Vagina (tissue), 2 donors: ENCODE data around the gene RAP1A. TPM values are rescaled to one million over a fixed set of nuclear protein-coding genes. Genes with fewer than 3 reads are reported as not detected.

ENCODE experiments used
- DNase-seq, 2 donors: peaks; one replicate each; pipeline ENCODE4 v3.0.0-alpha.2; 2017; ENCODE audit errors: extremely low spot score in 2 of 2
- H3K27ac ChIP-seq: fragments of 200-600 bp; sonication (generic); one replicate; pipeline ENCODE4 v1.5.1; 2019
- H3K27me3 ChIP-seq: fragments of 200-600 bp; sonication (generic); one replicate; pipeline ENCODE4 v1.5.1; 2019
- H3K36me3 ChIP-seq, 2 donors: fragments of 200-600 bp; sonication (generic); one replicate each; pipeline ENCODE4 v1.5.1; 2017 to 2019
- H3K4me1 ChIP-seq: fragments of 200-600 bp; sonication (generic); one replicate; pipeline ENCODE4 v1.5.1; 2019
- H3K4me3 ChIP-seq, 2 donors: fragments of 200-600 bp; sonication (generic); 1 replicate in 1 of 2; 2 replicates in 1 of 2; pipeline ENCODE4 v1.5.1; 2016 to 2019
- H3K9me3 ChIP-seq: fragments of 200-600 bp; sonication (generic); one replicate; pipeline ENCODE4 v1.5.1; 2019
- CTCF ChIP-seq, 3 experiments: fragments of 450-650 bp in 2 of 3; fragments of 200-600 bp in 1 of 3; sonication (generic) in 1 of 3; IDR thresholded peaks; one replicate each; pipeline ENCODE4 v1.5.1; 2017 to 2019; ENCODE audit warnings: antibody characterized with exemption in 3 of 3, mild to moderate bottlenecking in 2 of 3, moderate library complexity in 2 of 3
- POLR2A ChIP-seq, 2 donors: fragments of 450-650 bp; IDR thresholded peaks; one replicate each; pipeline ENCODE4 v1.6.1; 2017; ENCODE audit warnings: antibody characterized with exemption in 2 of 2, mild to moderate bottlenecking in 2 of 2, moderate library complexity in 2 of 2
- POLR2AphosphoS5 ChIP-seq, 2 donors: sonication (generic); formaldehyde crosslinking; IDR thresholded peaks; one replicate each; pipeline ENCODE4 v1.9.0; 2017; ENCODE audit warnings: antibody characterized with exemption in 2 of 2, mild to moderate bottlenecking in 2 of 2, low read depth in 1 of 2; ENCODE audit not compliant: insufficient read depth in 1 of 2
- intact Hi-C: fragments of 100-400 bp; cut with DNase I; formaldehyde crosslinking; loops from one replicate; pipeline ENCODE4 v1.15.1; 2023
- total RNA-seq: library from RNA; depleted of rRNA; stranded (reverse); fragments of >200 nt; gene quantifications from one replicate; pipeline ENCODE4 v1.2.3, GENCODE V29; 2016

The RAP1A gene
- 52.5 TPM for total RNA-seq

- Histone ChIP-seq H3K4me1 (peaks cover 47% of the 10 kb centered on the region), H3K4me3 (peak within 1 kb of the TSS; percentile 77), H3K27me3 (no peaks in the 10 kb centered on the region), H3K27ac (peak within 1 kb of the TSS; percentile 90), H3K9me3 (no peaks in the 10 kb centered on the region), H3K36me3 (no peaks in the 10 kb centered on the region)
- intact Hi-C loops: no loop called here
- DNase-seq: peak in 1 of 2 donors; percentile 94
- TF ChIP-seq CTCF (IDR thresholded peaks at IDR 0.05) (no peak), POLR2AphosphoS5 (IDR thresholded peaks at IDR 0.05; ENCODE audit: insufficient read depth in 1 of 2, low read depth in 1 of 2) (peak; percentile 54 to 63), POLR2A (IDR thresholded peaks at IDR 0.05) (peak in 1 of 2 donors; percentile 54)
Observed at GRCh38 chr1:111619635-111620440, at the start of gene RAP1A. RAP1A (plus strand) TSS chr1:111619789; CDS start chr1:111691361, 71,572 bp downstream.

DNA sequence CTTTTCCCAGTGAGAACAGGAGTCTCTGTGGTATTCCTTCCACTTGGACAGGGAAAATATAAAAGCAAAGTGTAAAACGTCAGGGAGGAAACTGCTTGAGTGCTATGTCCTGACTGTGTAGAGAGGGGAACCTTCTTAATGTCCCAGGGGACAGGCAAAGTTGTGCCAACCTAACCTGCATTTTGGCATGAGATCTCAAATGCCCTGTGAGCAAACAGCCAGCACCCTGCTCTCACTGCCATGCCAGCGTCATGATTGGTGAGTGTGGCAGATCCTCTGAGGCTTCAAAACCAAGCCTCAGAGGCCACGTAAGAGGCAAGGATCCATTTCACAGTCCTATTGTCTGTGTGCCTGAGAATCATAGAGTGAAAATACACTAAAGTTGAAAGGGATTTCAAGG, 49.7 kb upstream of the RAP1A start:
- DNase-seq: no peak
- Histone ChIP-seq H3K27ac (no peak overlapping the region), H3K27me3 (no peaks in the 10 kb centered on the region), H3K9me3 (no peaks in the 10 kb centered on the region), H3K4me3 (no peak overlapping the region), H3K4me1 (peaks cover 7% of the 10 kb centered on the region), H3K36me3 (no peaks in the 10 kb centered on the region)
- TF ChIP-seq CTCF (IDR thresholded peaks at IDR 0.05): no peak
- no peak for TF ChIP-seq POLR2AphosphoS5 (IDR thresholded peaks at IDR 0.05; ENCODE audit: insufficient read depth in 1 of 2, low read depth in 1 of 2)
- no peak for TF ChIP-seq POLR2A (IDR thresholded peaks at IDR 0.05)
- intact Hi-C loops: no loop called here

- Histone ChIP-seq H3K27ac (no peak overlapping the region), H3K4me1 (peaks cover 7% of the 10 kb centered on the region), H3K36me3 (no peaks in the 10 kb centered on the region), H3K27me3 (no peaks in the 10 kb centered on the region), H3K4me3 (no peak overlapping the region), H3K9me3 (no peaks in the 10 kb centered on the region)
- TF ChIP-seq POLR2AphosphoS5 (IDR thresholded peaks at IDR 0.05; ENCODE audit: insufficient read depth in 1 of 2, low read depth in 1 of 2) (no peak), POLR2A (IDR thresholded peaks at IDR 0.05) (no peak), CTCF (IDR thresholded peaks at IDR 0.05) (no peak)
- DNase-seq: no peak
- intact Hi-C loops: no loop called here
Observed at GRCh38 chr1:111570781-111571181, 48.8 kb upstream of the RAP1A start.

DNA sequence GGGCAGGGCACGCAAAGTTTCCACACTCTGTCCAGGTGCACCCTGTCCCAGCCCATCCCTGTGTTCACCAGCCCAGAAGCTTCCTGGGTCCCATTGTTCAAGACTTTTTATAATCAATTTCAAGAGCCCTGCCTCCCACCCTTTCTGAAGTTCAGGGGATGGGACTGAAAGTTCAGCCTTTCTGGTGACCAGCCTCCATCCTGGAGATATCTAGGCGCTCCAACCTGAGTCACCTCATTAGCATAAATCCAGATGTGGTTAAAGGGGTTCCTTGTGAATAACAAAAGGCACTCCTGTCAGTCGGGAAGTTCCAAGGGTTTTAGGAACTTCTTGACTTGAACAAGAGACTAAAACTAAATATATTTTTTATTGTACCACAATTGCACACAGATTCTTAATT, 48.4 kb upstream of the RAP1A start:
- Histone ChIP-seq H3K27ac (no peak overlapping the region), H3K9me3 (no peaks in the 10 kb centered on the region), H3K36me3 (no peaks in the 10 kb centered on the region), H3K27me3 (no peaks in the 10 kb centered on the region), H3K4me3 (no peak overlapping the region), H3K4me1 (peaks cover 7% of the 10 kb centered on the region)
- intact Hi-C loops: no loop called here
- DNase-seq: no peak
- TF ChIP-seq POLR2AphosphoS5 (IDR thresholded peaks at IDR 0.05; ENCODE audit: insufficient read depth in 1 of 2, low read depth in 1 of 2) (no peak), CTCF (IDR thresholded peaks at IDR 0.05) (no peak), POLR2A (IDR thresholded peaks at IDR 0.05) (no peak)

- H3K9me3 ChIP-seq: no peaks in the 10 kb centered on the region
- no peak for DNase-seq
- TF ChIP-seq POLR2AphosphoS5 (IDR thresholded peaks at IDR 0.05; ENCODE audit: insufficient read depth in 1 of 2, low read depth in 1 of 2) (no peak), CTCF (IDR thresholded peaks at IDR 0.05) (no peak)
- no peak overlapping the region for H3K27ac ChIP-seq
- intact Hi-C loops: no loop called here
- no peaks in the 10 kb centered on the region for H3K36me3 ChIP-seq
- peaks cover 7% of the 10 kb centered on the region for H3K4me1 ChIP-seq
- H3K4me3 ChIP-seq: no peak overlapping the region
- no peaks in the 10 kb centered on the region for H3K27me3 ChIP-seq
Observed at GRCh38 chr1:111571987-111572386, 47.6 kb upstream of the RAP1A start.
